SK-N-SH (cell line): ENCODE results near the gene TXNDC8.
"Not testable (repeated sequence)": the region's sequence is repeated elsewhere in the genome, so short reads cannot be mapped to it uniquely, and the experiment has no call there.

ENCODE experiments used
- CTCF ChIP-seq: fragments of 200-600 bp; sonication (generic); IDR thresholded peaks from 2 replicates; pipeline ENCODE4 v1.6.1; 2017; ENCODE audit warnings: antibody characterized with exemption, mild to moderate bottlenecking, moderate library complexity
- EP300 ChIP-seq, 2 experiments: IDR thresholded peaks; 2 replicates each; pipeline versions ENCODE4 v1.4.0 to v1.6.1; 2012; ENCODE audit warnings: borderline replicate concordance in 1 of 2, low read depth in 1 of 2, low read length in 1 of 2
- EZH2phosphoT487 ChIP-seq: fragments of 200-600 bp; sonication (generic); IDR thresholded peaks from 2 replicates; pipeline ENCODE4 v1.6.1; 2017; ENCODE audit warnings: low read depth, mixed run types, mild to moderate bottlenecking, antibody characterized with exemption, moderate library complexity, borderline replicate concordance
- GABPA ChIP-seq: IDR thresholded peaks from 2 replicates; pipeline ENCODE4 v1.4.0; 2012; ENCODE audit warnings: low read depth, mild to moderate bottlenecking
- JUND ChIP-seq: IDR thresholded peaks from 2 replicates; pipeline ENCODE4 v1.4.0; 2012
- MXI1 ChIP-seq: IDR thresholded peaks from 2 replicates; pipeline ENCODE4 v1.6.1; 2012; ENCODE audit warnings: mild to moderate bottlenecking, low read depth, low read length, improper control_type of control experiment
- RCOR1 ChIP-seq: fragments of 150-350 bp; IDR thresholded peaks from 2 replicates; pipeline ENCODE4 v1.6.1; 2017; ENCODE audit warnings: antibody characterized with exemption, low read length
- REST ChIP-seq: IDR thresholded peaks from 2 replicates; pipeline ENCODE4 v1.6.1; 2012; ENCODE audit warnings: mild to moderate bottlenecking, low read depth, low read length, moderate library complexity
- TEAD4 ChIP-seq: IDR thresholded peaks from 2 replicates; pipeline ENCODE4 v1.4.0; 2012; ENCODE audit warnings: mild to moderate bottlenecking, borderline replicate concordance; ENCODE audit not compliant: insufficient read depth
- USF1 ChIP-seq: IDR thresholded peaks from 2 replicates; pipeline ENCODE4 v1.4.0; 2012; ENCODE audit warnings: low read depth, borderline replicate concordance
- TF ChIP-seq, protein P1 (sequence below): IDR thresholded peaks from 2 replicates; pipeline ENCODE4; 2012
- TF ChIP-seq, protein P2 (sequence below): IDR thresholded peaks from 2 replicates; pipeline ENCODE4 v1.4.0; 2012; ENCODE audit warnings: low read depth

- not testable (repeated sequence) for TF ChIP-seq REST; EZH2phosphoT487; JUND; MXI1; EP300 (IDR thresholded peaks at IDR 0.05; ENCODE audit: borderline replicate concordance in 1 of 2, low read depth in 1 of 2, low read length in 1 of 2); CTCF; GABPA; RCOR1; TEAD4; USF1
- TF ChIP-seq, protein P1, sequence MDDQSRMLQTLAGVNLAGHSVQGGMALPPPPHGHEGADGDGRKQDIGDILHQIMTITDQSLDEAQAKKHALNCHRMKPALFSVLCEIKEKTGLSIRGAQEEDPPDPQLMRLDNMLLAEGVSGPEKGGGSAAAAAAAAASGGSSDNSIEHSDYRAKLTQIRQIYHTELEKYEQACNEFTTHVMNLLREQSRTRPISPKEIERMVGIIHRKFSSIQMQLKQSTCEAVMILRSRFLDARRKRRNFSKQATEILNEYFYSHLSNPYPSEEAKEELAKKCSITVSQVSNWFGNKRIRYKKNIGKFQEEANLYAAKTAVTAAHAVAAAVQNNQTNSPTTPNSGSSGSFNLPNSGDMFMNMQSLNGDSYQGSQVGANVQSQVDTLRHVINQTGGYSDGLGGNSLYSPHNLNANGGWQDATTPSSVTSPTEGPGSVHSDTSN = not testable (repeated sequence)
- TF ChIP-seq, protein P2, sequence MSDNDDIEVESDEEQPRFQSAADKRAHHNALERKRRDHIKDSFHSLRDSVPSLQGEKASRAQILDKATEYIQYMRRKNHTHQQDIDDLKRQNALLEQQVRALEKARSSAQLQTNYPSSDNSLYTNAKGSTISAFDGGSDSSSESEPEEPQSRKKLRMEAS = not testable (repeated sequence)
Measured at GRCh38 chr9:110311978-110312377, 25.7 kb downstream of the TXNDC8 start.
